SK-N-SH treated with all-trans-retinoic acid at 6 μM for 48 hours (cell line): ENCODE data around the gene KRT25.

ENCODE experiments used
- ARNTL ChIP-seq: fragments of 450-650 bp; formaldehyde crosslinking; IDR thresholded peaks from 2 replicates; pipeline ENCODE4 v1.5.0; 2020; ENCODE audit warnings: low read depth, mild to moderate bottlenecking, moderate library complexity, borderline replicate concordance
- ESRRG ChIP-seq: fragments of 250-450 bp; sonication (Bioruptor Pico); IDR thresholded peaks from 2 replicates; pipeline ENCODE4 v1.6.1; 2021; ENCODE audit warnings: mild to moderate bottlenecking
- ISL1 ChIP-seq: fragments of 250-450 bp; sonication (Bioruptor Pico); IDR thresholded peaks from 2 replicates; pipeline ENCODE4 v2.1.2; 2022; ENCODE audit warnings: mild to moderate bottlenecking, moderate library complexity
- OSR1 ChIP-seq: fragments of 250-450 bp; sonication (Bioruptor Pico); IDR thresholded peaks from 2 replicates; pipeline ENCODE4 v1.8.0; 2022; ENCODE audit warnings: moderate library complexity, mild to moderate bottlenecking, inconsistent platforms
- PPARA ChIP-seq: fragments of 250-450 bp; sonication (Bioruptor Pico); IDR thresholded peaks from 2 replicates; pipeline ENCODE4 v1.5.0; 2020; ENCODE audit warnings: mild to moderate bottlenecking, borderline replicate concordance
- SNAI2 ChIP-seq: fragments of 250-450 bp; sonication (Bioruptor Pico); IDR thresholded peaks from 2 replicates; pipeline ENCODE4 v1.5.0; 2020; ENCODE audit warnings: mild to moderate bottlenecking, moderate library complexity
- ZFP30 ChIP-seq: fragments of 450-650 bp; formaldehyde crosslinking; IDR thresholded peaks from 2 replicates; pipeline ENCODE4 v1.5.0; 2022; ENCODE audit warnings: mild to moderate bottlenecking, moderate library complexity
- TF ChIP-seq, protein P1 (sequence below): fragments of 250-450 bp; sonication (Bioruptor Pico); IDR thresholded peaks from 2 replicates; pipeline ENCODE4 v1.8.0; 2021; ENCODE audit warnings: low read depth, mild to moderate bottlenecking, moderate library complexity, borderline replicate concordance

DNA sequence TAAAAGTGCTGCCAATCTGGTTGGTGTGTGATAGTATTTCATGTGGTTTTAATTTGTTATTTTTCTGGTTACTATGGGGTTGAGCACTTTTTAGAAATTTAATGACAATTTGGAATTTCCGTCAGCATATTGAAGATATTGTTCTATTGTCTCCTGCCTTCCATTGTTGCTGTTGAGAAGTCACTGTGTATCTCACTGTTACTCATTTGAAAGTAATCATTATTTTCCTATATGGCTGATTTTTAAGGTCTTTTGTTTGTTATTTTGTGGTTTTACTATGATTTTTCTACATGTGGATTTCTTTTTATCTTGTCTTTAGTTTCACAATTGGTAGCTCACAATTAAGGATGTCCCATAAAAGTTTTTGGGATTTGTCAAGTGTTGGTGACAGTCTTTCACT, 8.6 kb upstream of the KRT25 start:
- TF ChIP-seq OSR1 (no peak), PPARA (CRISPR knock-in tag) (no peak), SNAI2 (CRISPR knock-in tag) (no peak), ESRRG (CRISPR knock-in tag) (no peak), ARNTL (CRISPR knock-in tag) (no peak), ZFP30 (CRISPR knock-in tag) (no peak), ISL1 (CRISPR knock-in tag) (no peak)
- TF ChIP-seq, protein P1, sequence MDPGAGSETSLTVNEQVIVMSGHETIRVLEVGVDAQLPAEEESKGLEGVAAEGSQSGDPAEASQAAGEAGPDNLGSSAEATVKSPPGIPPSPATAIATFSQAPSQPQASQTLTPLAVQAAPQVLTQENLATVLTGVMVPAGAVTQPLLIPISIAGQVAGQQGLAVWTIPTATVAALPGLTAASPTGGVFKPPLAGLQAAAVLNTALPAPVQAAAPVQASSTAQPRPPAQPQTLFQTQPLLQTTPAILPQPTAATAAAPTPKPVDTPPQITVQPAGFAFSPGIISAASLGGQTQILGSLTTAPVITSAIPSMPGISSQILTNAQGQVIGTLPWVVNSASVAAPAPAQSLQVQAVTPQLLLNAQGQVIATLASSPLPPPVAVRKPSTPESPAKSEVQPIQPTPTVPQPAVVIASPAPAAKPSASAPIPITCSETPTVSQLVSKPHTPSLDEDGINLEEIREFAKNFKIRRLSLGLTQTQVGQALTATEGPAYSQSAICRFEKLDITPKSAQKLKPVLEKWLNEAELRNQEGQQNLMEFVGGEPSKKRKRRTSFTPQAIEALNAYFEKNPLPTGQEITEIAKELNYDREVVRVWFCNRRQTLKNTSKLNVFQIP (CRISPR knock-in tag): no peak
